SK-N-SH treated with all-trans-retinoic acid at 6 μM for 48 hours (cell line): Measurements from ENCODE around the gene SEMA4C.
A peak's percentile ranks its signal among the peaks of the same experiment; 100 is the strongest.

Experiments used
- ATAC-seq: fragments of 200-7000 bp; cut with Tn5 transposase; 3 replicates; pipeline ENCODE4 v1.9.1; 2020; ENCODE audit warnings: mild to moderate bottlenecking, moderate library complexity
- ARNTL ChIP-seq: fragments of 450-650 bp; formaldehyde crosslinking; IDR thresholded peaks from 2 replicates; pipeline ENCODE4 v1.5.0; 2020; ENCODE audit warnings: low read depth, mild to moderate bottlenecking, moderate library complexity, borderline replicate concordance
- BACH2 ChIP-seq: fragments of 250-450 bp; sonication (Bioruptor Pico); IDR thresholded peaks from 2 replicates; pipeline ENCODE4 v1.9.0; 2021; ENCODE audit warnings: mild to moderate bottlenecking, borderline replicate concordance
- CREB5 ChIP-seq: fragments of 250-450 bp; sonication (Bioruptor Pico); IDR thresholded peaks from 2 replicates; pipeline ENCODE4 v1.5.1; 2020; ENCODE audit warnings: low read depth, mild to moderate bottlenecking, moderate library complexity
- CSDC2 ChIP-seq: fragments of 250-450 bp; sonication (Bioruptor Pico); IDR thresholded peaks from 2 replicates; pipeline ENCODE4 v1.5.0; 2020; ENCODE audit warnings: mild to moderate bottlenecking, moderate library complexity
- ESRRG ChIP-seq: fragments of 250-450 bp; sonication (Bioruptor Pico); IDR thresholded peaks from 2 replicates; pipeline ENCODE4 v1.6.1; 2021; ENCODE audit warnings: mild to moderate bottlenecking
- GLIS3 ChIP-seq: fragments of 250-450 bp; sonication (Bioruptor Pico); IDR thresholded peaks from 2 replicates; pipeline ENCODE4 v1.5.0; 2020; ENCODE audit warnings: mild to moderate bottlenecking, moderate library complexity
- ISL1 ChIP-seq: fragments of 250-450 bp; sonication (Bioruptor Pico); IDR thresholded peaks from 2 replicates; pipeline ENCODE4 v2.1.2; 2022; ENCODE audit warnings: mild to moderate bottlenecking, moderate library complexity
- OSR1 ChIP-seq: fragments of 250-450 bp; sonication (Bioruptor Pico); IDR thresholded peaks from 2 replicates; pipeline ENCODE4 v1.8.0; 2022; ENCODE audit warnings: moderate library complexity, mild to moderate bottlenecking, inconsistent platforms
- PATZ1 ChIP-seq: fragments of 250-450 bp; sonication (Bioruptor Pico); IDR thresholded peaks from 2 replicates; pipeline ENCODE4 v1.8.0; 2020; ENCODE audit warnings: mild to moderate bottlenecking, moderate library complexity, borderline replicate concordance
- POU6F1 ChIP-seq: fragments of 250-450 bp; sonication (Bioruptor Pico); IDR thresholded peaks from 2 replicates; pipeline ENCODE4 v1.8.0; 2021; ENCODE audit warnings: low read depth, mild to moderate bottlenecking, moderate library complexity, borderline replicate concordance
- PPARA ChIP-seq: fragments of 250-450 bp; sonication (Bioruptor Pico); IDR thresholded peaks from 2 replicates; pipeline ENCODE4 v1.5.0; 2020; ENCODE audit warnings: mild to moderate bottlenecking, borderline replicate concordance
- RARB ChIP-seq: fragments of 250-450 bp; sonication (Bioruptor Pico); IDR thresholded peaks from 2 replicates; pipeline ENCODE4 v1.8.0; 2021; ENCODE audit warnings: mild to moderate bottlenecking, moderate library complexity
- SNAI2 ChIP-seq: fragments of 250-450 bp; sonication (Bioruptor Pico); IDR thresholded peaks from 2 replicates; pipeline ENCODE4 v1.5.0; 2020; ENCODE audit warnings: mild to moderate bottlenecking, moderate library complexity
- TOX ChIP-seq: fragments of 250-450 bp; sonication (Bioruptor Pico); IDR thresholded peaks from 2 replicates; pipeline ENCODE4 v1.8.0; 2021; ENCODE audit warnings: mild to moderate bottlenecking, moderate library complexity, borderline replicate concordance
- TSHZ2 ChIP-seq: fragments of 250-450 bp; sonication (Bioruptor Pico); IDR thresholded peaks from 2 replicates; pipeline ENCODE4 v1.5.0; 2020; ENCODE audit warnings: mild to moderate bottlenecking, moderate library complexity
- ZC3H10 ChIP-seq: fragments of 250-450 bp; sonication (Bioruptor Pico); IDR thresholded peaks from 2 replicates; pipeline ENCODE4 v1.5.1; 2021; ENCODE audit warnings: mild to moderate bottlenecking, moderate library complexity
- ZFP3 ChIP-seq: fragments of 250-450 bp; sonication (Bioruptor Pico); IDR thresholded peaks from 2 replicates; pipeline ENCODE4 v1.5.0; 2020; ENCODE audit warnings: mild to moderate bottlenecking, moderate library complexity
- ZFP30 ChIP-seq: fragments of 450-650 bp; formaldehyde crosslinking; IDR thresholded peaks from 2 replicates; pipeline ENCODE4 v1.5.0; 2022; ENCODE audit warnings: mild to moderate bottlenecking, moderate library complexity
- ZNF565 ChIP-seq: fragments of 450-650 bp; formaldehyde crosslinking; conservative IDR thresholded peaks from 2 replicates; pipeline ENCODE4 v1.5.0; 2020; ENCODE audit warnings: low read depth, mild to moderate bottlenecking, moderate library complexity
- ZNF70 ChIP-seq: fragments of 450-650 bp; formaldehyde crosslinking; IDR thresholded peaks from 2 replicates; pipeline ENCODE4 v1.5.0; 2020; ENCODE audit warnings: mild to moderate bottlenecking, moderate library complexity
- ZNF8 ChIP-seq: fragments of 450-650 bp; formaldehyde crosslinking; IDR thresholded peaks from 2 replicates; pipeline ENCODE4 v1.5.0; 2020; ENCODE audit warnings: mild to moderate bottlenecking, moderate library complexity

Gene SEMA4C

GRCh38 chr2:96877631-96878092, 7.8 kb upstream of the SEMA4C start:
- ATAC-seq = no peak
- TF ChIP-seq PATZ1 = no peak
- TF ChIP-seq ARNTL (CRISPR knock-in tag) = no peak
- TF ChIP-seq OSR1 (CRISPR knock-in tag) = no peak
- TF ChIP-seq ZNF565 (CRISPR knock-in tag) = no peak
- TF ChIP-seq ZC3H10 = no peak
- TF ChIP-seq SNAI2 (CRISPR knock-in tag) = no peak
- no peak for TF ChIP-seq CSDC2
- TF ChIP-seq ZNF8 (CRISPR knock-in tag) = no peak

- ATAC-seq = no peak
- TF ChIP-seq TOX (CRISPR knock-in tag) (no peak), ISL1 (no peak), TSHZ2 (CRISPR knock-in tag) (no peak), ZFP30 (CRISPR knock-in tag) (no peak), PPARA (CRISPR knock-in tag) (no peak), POU6F1 (CRISPR knock-in tag) (no peak), SNAI2 (CRISPR knock-in tag) (no peak), BACH2 (CRISPR knock-in tag) (no peak), ZFP3 (CRISPR knock-in tag) (no peak), ZC3H10 (no peak), PATZ1 (no peak), RARB (CRISPR knock-in tag) (no peak), ARNTL (CRISPR knock-in tag) (no peak), GLIS3 (CRISPR knock-in tag) (no peak), ZNF70 (no peak), CREB5 (CRISPR knock-in tag) (no peak), ESRRG (CRISPR knock-in tag) (no peak), CSDC2 (no peak)
Measured at GRCh38 chr2:96877042-96877451, 7.2 kb upstream of the SEMA4C start.

GRCh38 chr2:96876269-96877041, 6.6 kb upstream of the SEMA4C start:
- TF ChIP-seq CSDC2 = no peak
- TF ChIP-seq, all 23 proteins: peak for 0
- peak; percentile 14; the same call in 2 of the 3 replicates for ATAC-seq
